Measurements from ENCODE around the gene ZSWIM8. TPM values are rescaled to one million over a fixed set of nuclear protein-coding genes. Genes with fewer than 3 reads are reported as not detected.
A peak's percentile ranks its signal among the peaks of the same experiment; 100 is the strongest.

Gene ZSWIM8
- total and polyA plus RNA-seq, 2 experiments from 2014 or later: 20.5 to 30.4 TPM

- TF ChIP-seq ZNF462 (CRISPR knock-in tag; IDR thresholded peaks at IDR 0.05): no peak
- TF ChIP-seq NANOG (IDR thresholded peaks at IDR 0.05; ENCODE audit: borderline replicate concordance): no peak
- no peak for TF ChIP-seq ZNF331 (CRISPR knock-in tag; IDR thresholded peaks at IDR 0.05; ENCODE audit: low read depth)
These were observed 42.0 kb upstream of the ZSWIM8 start (continued) for GRCh38 chr10:73743327-73743904.

- peaks cover 4% of the 10 kb centered on the region; the same call in 1 of the 2 replicates for H3K36me3 ChIP-seq (ENCODE audit: insufficient read depth)
- peak within 1 kb of the TSS; percentile 61; the same call in 1 of the 2 replicates for H2AFZ ChIP-seq
- H3K4me3 ChIP-seq: peak within 1 kb of the TSS; percentile 58
- no peaks in the 10 kb centered on the region for H3K27me3 ChIP-seq (ENCODE audit: insufficient read depth)
- H4K20me1 ChIP-seq (replicated peaks; ENCODE audit: insufficient read depth): no peaks in the 10 kb centered on the region; the same call in 1 of the 2 replicates
- peaks cover 13% of the 10 kb centered on the region for H3F3A ChIP-seq (replicated peaks; ENCODE audit: low read depth)
- Mint-ChIP-seq H3K36me3 (ENCODE audit: low read depth) (peaks cover 3% of the 10 kb centered on the region), H3K4me3 (peak within 1 kb of the TSS; percentile 94), H3K27ac (peak within 1 kb of the TSS; percentile 99), H3K9me3 (no peaks in the 10 kb centered on the region), H3K4me1 (peaks cover 24% of the 10 kb centered on the region), H3K27me3 (ENCODE audit: insufficient read depth, low read depth, poor library complexity) (peaks cover 2% of the 10 kb centered on the region)
- peaks cover 19% of the 10 kb centered on the region for H3K4me1 ChIP-seq (ENCODE audit: insufficient read depth)
- H3K4me2 ChIP-seq: peak within 1 kb of the TSS; percentile 79
- ATAC-seq: peak; percentile 87
- TF ChIP-seq POLR2AphosphoS5 (IDR thresholded peaks at IDR 0.05; ENCODE audit: low read depth) (peak; percentile 76), CREB1 (CRISPR knock-in tag; IDR thresholded peaks at IDR 0.05; ENCODE audit: low read depth) (peak; percentile 94), ETS1 (IDR thresholded peaks at IDR 0.05) (peak; percentile 76), NANOG (IDR thresholded peaks at IDR 0.05; ENCODE audit: borderline replicate concordance) (no peak), CTCF (conservative IDR thresholded peaks at IDR 0.05; ENCODE audit: low read depth in 2 of 2) (0 out of 4 replicates have a peak, but pooled peaks of 1 of the 2 experiments have one; percentile 0)
- H3K9me2 ChIP-seq (ENCODE audit: insufficient read depth): no peaks in the 10 kb centered on the region
- H3K79me2 ChIP-seq (replicated peaks; ENCODE audit: insufficient read depth): peaks cover 30% of the 10 kb centered on the region
- peak; percentile 98 for DNase-seq (ENCODE audit: low spot score)
- H3K27ac ChIP-seq (ENCODE audit: low read depth): peak within 1 kb of the TSS; percentile 91
These were observed 41.3 kb upstream of the ZSWIM8 start, which contains the start of gene SEC24C for GRCh38 chr10:73743905-73744663. Gene SEC24C (plus strand): TSS chr10:73744372. CDS start chr10:73746833, 2,461 bp downstream.

Data from GM23338 (cell line).